ENCODE results near the gene TFR2. TPM values are rescaled to one million over a fixed set of nuclear protein-coding genes. Genes with fewer than 3 reads are reported as not detected.

TFR2 gene
- total and polyA plus RNA-seq, 2 experiments from 2014 or later = 3.7 to 4.2 TPM

DNA sequence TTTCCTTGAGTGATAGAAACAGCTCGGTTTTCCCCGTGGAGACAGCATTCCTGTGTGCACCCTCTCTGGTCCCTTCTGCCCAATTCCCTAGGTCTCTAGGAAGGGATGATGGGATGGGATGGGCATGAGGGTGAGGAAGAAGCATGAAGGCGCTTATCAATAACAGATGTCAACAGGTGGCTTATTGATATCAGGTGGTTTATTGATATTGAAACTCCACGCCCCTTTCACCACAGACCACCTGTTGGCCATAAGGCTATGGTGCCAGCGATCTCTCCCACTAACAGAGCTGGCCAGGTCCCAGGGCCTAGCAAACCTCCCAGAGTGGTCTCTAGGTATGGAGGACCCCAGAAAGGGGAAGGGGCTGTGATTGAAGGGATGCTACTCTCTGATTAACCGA lies 21.1 kb downstream of the TFR2 start (continued):
- TF ChIP-seq, protein P1, sequence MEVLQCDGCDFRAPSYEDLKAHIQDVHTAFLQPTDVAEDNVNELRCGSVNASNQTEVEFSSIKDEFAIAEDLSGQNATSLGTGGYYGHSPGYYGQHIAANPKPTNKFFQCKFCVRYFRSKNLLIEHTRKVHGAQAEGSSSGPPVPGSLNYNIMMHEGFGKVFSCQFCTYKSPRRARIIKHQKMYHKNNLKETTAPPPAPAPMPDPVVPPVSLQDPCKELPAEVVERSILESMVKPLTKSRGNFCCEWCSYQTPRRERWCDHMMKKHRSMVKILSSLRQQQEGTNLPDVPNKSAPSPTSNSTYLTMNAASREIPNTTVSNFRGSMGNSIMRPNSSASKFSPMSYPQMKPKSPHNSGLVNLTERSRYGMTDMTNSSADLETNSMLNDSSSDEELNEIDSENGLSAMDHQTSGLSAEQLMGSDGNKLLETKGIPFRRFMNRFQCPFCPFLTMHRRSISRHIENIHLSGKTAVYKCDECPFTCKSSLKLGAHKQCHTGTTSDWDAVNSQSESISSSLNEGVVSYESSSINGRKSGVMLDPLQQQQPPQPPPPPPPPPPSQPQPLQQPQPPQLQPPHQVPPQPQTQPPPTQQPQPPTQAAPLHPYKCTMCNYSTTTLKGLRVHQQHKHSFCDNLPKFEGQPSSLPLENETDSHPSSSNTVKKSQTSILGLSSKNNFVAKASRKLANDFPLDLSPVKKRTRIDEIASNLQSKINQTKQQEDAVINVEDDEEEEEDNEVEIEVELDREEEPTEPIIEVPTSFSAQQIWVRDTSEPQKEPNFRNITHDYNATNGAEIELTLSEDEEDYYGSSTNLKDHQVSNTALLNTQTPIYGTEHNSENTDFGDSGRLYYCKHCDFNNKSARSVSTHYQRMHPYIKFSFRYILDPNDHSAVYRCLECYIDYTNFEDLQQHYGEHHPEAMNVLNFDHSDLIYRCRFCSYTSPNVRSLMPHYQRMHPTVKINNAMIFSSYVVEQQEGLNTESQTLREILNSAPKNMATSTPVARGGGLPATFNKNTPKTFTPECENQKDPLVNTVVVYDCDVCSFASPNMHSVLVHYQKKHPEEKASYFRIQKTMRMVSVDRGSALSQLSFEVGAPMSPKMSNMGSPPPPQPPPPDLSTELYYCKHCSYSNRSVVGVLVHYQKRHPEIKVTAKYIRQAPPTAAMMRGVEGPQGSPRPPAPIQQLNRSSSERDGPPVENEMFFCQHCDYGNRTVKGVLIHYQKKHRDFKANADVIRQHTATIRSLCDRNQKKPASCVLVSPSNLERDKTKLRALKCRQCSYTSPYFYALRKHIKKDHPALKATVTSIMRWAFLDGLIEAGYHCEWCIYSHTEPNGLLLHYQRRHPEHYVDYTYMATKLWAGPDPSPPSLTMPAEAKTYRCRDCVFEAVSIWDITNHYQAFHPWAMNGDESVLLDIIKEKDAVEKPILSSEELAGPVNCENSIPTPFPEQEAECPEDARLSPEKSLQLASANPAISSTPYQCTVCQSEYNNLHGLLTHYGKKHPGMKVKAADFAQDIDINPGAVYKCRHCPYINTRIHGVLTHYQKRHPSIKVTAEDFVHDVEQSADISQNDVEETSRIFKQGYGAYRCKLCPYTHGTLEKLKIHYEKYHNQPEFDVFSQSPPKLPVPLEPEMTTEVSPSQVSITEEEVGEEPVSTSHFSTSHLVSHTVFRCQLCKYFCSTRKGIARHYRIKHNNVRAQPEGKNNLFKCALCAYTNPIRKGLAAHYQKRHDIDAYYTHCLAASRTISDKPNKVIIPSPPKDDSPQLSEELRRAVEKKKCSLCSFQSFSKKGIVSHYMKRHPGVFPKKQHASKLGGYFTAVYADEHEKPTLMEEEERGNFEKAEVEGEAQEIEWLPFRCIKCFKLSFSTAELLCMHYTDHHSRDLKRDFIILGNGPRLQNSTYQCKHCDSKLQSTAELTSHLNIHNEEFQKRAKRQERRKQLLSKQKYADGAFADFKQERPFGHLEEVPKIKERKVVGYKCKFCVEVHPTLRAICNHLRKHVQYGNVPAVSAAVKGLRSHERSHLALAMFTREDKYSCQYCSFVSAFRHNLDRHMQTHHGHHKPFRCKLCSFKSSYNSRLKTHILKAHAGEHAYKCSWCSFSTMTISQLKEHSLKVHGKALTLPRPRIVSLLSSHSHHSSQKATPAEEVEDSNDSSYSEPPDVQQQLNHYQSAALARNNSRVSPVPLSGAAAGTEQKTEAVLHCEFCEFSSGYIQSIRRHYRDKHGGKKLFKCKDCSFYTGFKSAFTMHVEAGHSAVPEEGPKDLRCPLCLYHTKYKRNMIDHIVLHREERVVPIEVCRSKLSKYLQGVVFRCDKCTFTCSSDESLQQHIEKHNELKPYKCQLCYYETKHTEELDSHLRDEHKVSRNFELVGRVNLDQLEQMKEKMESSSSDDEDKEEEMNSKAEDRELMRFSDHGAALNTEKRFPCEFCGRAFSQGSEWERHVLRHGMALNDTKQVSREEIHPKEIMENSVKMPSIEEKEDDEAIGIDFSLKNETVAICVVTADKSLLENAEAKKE (CRISPR knock-in tag; IDR thresholded peaks at IDR 0.05) = no peak
- TF ChIP-seq, protein P2, sequence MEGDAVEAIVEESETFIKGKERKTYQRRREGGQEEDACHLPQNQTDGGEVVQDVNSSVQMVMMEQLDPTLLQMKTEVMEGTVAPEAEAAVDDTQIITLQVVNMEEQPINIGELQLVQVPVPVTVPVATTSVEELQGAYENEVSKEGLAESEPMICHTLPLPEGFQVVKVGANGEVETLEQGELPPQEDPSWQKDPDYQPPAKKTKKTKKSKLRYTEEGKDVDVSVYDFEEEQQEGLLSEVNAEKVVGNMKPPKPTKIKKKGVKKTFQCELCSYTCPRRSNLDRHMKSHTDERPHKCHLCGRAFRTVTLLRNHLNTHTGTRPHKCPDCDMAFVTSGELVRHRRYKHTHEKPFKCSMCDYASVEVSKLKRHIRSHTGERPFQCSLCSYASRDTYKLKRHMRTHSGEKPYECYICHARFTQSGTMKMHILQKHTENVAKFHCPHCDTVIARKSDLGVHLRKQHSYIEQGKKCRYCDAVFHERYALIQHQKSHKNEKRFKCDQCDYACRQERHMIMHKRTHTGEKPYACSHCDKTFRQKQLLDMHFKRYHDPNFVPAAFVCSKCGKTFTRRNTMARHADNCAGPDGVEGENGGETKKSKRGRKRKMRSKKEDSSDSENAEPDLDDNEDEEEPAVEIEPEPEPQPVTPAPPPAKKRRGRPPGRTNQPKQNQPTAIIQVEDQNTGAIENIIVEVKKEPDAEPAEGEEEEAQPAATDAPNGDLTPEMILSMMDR (conservative IDR thresholded peaks at IDR 0.05; ENCODE audit: low read depth in 2 of 2) = no peak
- no peak for TF ChIP-seq STAT1 (IDR thresholded peaks at IDR 0.05; ENCODE audit: unreplicated experiment)
- no peak for TF ChIP-seq JUNB (IDR thresholded peaks at IDR 0.05; ENCODE audit: unreplicated experiment)

DNA sequence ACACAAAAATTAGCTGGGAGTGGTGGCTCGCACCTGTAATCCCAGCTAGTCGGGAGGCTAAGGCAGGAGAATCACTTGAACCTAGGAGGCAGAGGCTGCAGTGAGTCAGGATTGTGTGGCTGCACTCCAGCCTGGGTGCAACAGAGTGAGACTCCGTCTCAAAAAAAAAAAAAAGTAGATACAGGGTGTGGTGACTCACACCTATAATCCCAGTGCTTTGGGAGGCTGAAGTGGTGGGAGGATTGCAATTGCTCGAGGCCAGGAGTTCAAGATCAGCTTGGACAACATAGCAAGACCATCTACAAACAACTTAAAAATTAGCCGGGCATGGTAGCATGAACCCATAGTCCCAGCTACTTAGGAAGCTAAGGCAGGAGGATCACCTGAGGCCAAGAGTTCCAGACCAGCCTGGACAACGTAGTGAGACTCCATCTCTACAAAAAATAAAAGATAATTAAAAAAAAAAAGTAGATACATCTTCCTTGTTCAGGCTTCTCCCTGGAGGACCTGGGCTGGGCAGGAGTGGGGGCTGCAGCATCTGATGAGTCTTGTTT lies 27.0 kb downstream of the TFR2 start:
- Histone ChIP-seq H2AFZ (no peak overlapping the region), H3K79me2 (replicated peaks; ENCODE audit: insufficient read depth) (no peaks in the 10 kb centered on the region), H3K4me2 (no peak overlapping the region), H3K27ac (ENCODE audit: low read depth) (no peak overlapping the region), H4K20me1 (replicated peaks; ENCODE audit: insufficient read depth) (no peaks in the 10 kb centered on the region), H3K4me3 (no peak overlapping the region), H3K27me3 (ENCODE audit: insufficient read depth) (no peaks in the 10 kb centered on the region), H3K4me1 (ENCODE audit: insufficient read depth) (peaks cover 3% of the 10 kb centered on the region; the same call in 1 of the 2 replicates), H3K9me2 (ENCODE audit: insufficient read depth) (no peaks in the 10 kb centered on the region), H3K36me3 (ENCODE audit: insufficient read depth) (peaks cover 3% of the 10 kb centered on the region; the same call in 1 of the 2 replicates), H3F3A (replicated peaks; ENCODE audit: low read depth) (peaks cover 5% of the 10 kb centered on the region; the same call in 1 of the 2 replicates)
- Mint-ChIP-seq H3K36me3 (ENCODE audit: low read depth) (peaks cover 5% of the 10 kb centered on the region), H3K9me3 (no peaks in the 10 kb centered on the region), H3K4me1 (no peaks in the 10 kb centered on the region; the same call in 1 of the 3 replicates), H3K27me3 (ENCODE audit: insufficient read depth, low read depth, poor library complexity) (peaks cover 15% of the 10 kb centered on the region), H3K4me3 (no peak overlapping the region), H3K27ac (no peak overlapping the region)
- ATAC-seq = no peak
- no peak for DNase-seq (ENCODE audit: low spot score)
- TF ChIP-seq, protein P2 (conservative IDR thresholded peaks at IDR 0.05; ENCODE audit: low read depth in 2 of 2) = no peak
- TF ChIP-seq ZNF114 (CRISPR knock-in tag; IDR thresholded peaks at IDR 0.05) (no peak), JUNB (IDR thresholded peaks at IDR 0.05; ENCODE audit: unreplicated experiment) (no peak), POLR2AphosphoS5 (IDR thresholded peaks at IDR 0.05; ENCODE audit: low read depth) (no peak)
- TF ChIP-seq, protein P3, sequence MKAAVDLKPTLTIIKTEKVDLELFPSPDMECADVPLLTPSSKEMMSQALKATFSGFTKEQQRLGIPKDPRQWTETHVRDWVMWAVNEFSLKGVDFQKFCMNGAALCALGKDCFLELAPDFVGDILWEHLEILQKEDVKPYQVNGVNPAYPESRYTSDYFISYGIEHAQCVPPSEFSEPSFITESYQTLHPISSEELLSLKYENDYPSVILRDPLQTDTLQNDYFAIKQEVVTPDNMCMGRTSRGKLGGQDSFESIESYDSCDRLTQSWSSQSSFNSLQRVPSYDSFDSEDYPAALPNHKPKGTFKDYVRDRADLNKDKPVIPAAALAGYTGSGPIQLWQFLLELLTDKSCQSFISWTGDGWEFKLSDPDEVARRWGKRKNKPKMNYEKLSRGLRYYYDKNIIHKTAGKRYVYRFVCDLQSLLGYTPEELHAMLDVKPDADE (IDR thresholded peaks at IDR 0.05) = no peak
- TF ChIP-seq, protein P4, sequence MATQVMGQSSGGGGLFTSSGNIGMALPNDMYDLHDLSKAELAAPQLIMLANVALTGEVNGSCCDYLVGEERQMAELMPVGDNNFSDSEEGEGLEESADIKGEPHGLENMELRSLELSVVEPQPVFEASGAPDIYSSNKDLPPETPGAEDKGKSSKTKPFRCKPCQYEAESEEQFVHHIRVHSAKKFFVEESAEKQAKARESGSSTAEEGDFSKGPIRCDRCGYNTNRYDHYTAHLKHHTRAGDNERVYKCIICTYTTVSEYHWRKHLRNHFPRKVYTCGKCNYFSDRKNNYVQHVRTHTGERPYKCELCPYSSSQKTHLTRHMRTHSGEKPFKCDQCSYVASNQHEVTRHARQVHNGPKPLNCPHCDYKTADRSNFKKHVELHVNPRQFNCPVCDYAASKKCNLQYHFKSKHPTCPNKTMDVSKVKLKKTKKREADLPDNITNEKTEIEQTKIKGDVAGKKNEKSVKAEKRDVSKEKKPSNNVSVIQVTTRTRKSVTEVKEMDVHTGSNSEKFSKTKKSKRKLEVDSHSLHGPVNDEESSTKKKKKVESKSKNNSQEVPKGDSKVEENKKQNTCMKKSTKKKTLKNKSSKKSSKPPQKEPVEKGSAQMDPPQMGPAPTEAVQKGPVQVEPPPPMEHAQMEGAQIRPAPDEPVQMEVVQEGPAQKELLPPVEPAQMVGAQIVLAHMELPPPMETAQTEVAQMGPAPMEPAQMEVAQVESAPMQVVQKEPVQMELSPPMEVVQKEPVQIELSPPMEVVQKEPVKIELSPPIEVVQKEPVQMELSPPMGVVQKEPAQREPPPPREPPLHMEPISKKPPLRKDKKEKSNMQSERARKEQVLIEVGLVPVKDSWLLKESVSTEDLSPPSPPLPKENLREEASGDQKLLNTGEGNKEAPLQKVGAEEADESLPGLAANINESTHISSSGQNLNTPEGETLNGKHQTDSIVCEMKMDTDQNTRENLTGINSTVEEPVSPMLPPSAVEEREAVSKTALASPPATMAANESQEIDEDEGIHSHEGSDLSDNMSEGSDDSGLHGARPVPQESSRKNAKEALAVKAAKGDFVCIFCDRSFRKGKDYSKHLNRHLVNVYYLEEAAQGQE (IDR thresholded peaks at IDR 0.05; ENCODE audit: unreplicated experiment) = no peak

All from GM23338 (cell line).